ENCODE data around the gene SRSF12. TPM values are rescaled to one million over a fixed set of nuclear protein-coding genes. Genes with fewer than 3 reads are reported as not detected.

SRSF12 gene
- total RNA-seq, 1 donor from 2014 or later = 0.18 TPM

Other genes starting within 250 kb of the SRSF12 start
- 10.2 and 10.3 TPM in 2 replicates for gene RNGTT, start 154.5 kb downstream of the SRSF12 start, total RNA-seq
- gene PNRC1, start 37.3 kb downstream of the SRSF12 start, total RNA-seq = 108 and 120 TPM in 2 replicates
- 6.8 and 12.4 TPM in 2 replicates for gene PM20D2, start 28.0 kb upstream of the SRSF12 start, total RNA-seq
- not detected in 2 replicates for gene GABRR1, start 99.3 kb upstream of the SRSF12 start, total RNA-seq
- 0.18 TPM in 1 of 2 replicates, not detected in the other for gene GABRR2, start 197.2 kb upstream of the SRSF12 start, total RNA-seq
- gene UBE2J1, start 234.7 kb upstream of the SRSF12 start, total RNA-seq = 68.4 and 68.7 TPM in 2 replicates